Measurements from ENCODE around the gene ABCA3.

DNA sequence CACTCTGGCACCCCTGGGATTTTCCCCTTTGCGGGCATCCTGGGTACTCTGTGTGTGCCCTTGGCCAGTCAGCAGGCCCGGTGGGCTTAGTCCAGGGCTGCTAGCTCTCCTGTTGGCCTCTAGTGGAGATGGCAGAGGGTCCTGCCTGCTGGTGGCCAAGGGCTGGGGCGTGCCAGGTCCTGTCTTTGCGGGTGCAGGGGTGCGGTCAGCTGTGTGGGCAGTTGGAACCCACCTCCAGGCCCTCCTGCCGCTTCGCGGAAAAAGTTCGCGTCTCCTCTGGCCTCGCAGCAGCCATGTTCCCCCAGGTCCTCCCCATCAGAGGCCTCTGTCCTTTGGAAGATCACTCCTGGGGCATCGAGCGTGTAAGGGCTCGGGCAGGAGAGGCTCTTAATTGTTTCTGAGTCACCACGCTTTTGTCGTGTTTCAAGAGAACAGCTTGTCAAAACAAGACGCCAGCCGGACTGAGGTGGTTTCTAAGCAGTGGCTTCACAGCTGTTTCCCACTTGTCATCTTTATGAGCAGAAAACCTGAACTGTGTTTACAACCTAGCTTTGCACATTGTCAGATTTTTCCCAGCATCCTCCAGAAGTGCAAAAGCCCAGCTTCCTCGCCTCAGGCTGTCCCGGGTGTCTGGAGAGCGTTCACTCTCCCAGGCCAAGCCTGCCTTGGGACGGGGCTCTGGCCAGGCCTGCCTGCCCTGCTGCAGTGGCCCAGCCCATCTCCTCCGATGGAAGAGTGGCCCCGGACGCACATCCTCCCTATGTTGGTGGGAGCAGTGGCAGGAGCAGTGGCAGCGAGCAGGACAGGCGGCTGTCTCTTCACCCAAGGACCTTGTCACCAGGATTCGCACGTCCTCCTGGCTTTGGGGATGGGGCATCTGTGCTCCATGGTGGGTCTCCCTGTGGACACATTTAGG is 109.3 kb downstream of the ABCA3 start:
- TF ChIP-seq, protein P1, sequence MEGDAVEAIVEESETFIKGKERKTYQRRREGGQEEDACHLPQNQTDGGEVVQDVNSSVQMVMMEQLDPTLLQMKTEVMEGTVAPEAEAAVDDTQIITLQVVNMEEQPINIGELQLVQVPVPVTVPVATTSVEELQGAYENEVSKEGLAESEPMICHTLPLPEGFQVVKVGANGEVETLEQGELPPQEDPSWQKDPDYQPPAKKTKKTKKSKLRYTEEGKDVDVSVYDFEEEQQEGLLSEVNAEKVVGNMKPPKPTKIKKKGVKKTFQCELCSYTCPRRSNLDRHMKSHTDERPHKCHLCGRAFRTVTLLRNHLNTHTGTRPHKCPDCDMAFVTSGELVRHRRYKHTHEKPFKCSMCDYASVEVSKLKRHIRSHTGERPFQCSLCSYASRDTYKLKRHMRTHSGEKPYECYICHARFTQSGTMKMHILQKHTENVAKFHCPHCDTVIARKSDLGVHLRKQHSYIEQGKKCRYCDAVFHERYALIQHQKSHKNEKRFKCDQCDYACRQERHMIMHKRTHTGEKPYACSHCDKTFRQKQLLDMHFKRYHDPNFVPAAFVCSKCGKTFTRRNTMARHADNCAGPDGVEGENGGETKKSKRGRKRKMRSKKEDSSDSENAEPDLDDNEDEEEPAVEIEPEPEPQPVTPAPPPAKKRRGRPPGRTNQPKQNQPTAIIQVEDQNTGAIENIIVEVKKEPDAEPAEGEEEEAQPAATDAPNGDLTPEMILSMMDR (conservative IDR thresholded peaks at IDR 0.05; ENCODE audit: low read depth, low read length) = no peak
- no peak for TF ChIP-seq EZH2 (IDR thresholded peaks at IDR 0.05; ENCODE audit: borderline replicate concordance, low read depth, low read length, poor library complexity, severe bottlenecking)
